Epithelial cell of prostate (primary cell): Measurements from ENCODE around the gene PDGFRA.
"Not testable (repeated sequence)": the region's sequence is repeated elsewhere in the genome, so short reads cannot be mapped to it uniquely, and the experiment has no call there.

Experiments
- DNase-seq: peaks from one replicate; pipeline ENCODE4 v3.0.0-alpha.2; 2011; ENCODE audit warnings: low read depth, low spot score
- H3K27ac ChIP-seq: fragments of 450-650 bp; 2 replicates; pipeline ENCODE4 v1.5.1; 2017; ENCODE audit warnings: mild to moderate bottlenecking

The PDGFRA gene

DNA sequence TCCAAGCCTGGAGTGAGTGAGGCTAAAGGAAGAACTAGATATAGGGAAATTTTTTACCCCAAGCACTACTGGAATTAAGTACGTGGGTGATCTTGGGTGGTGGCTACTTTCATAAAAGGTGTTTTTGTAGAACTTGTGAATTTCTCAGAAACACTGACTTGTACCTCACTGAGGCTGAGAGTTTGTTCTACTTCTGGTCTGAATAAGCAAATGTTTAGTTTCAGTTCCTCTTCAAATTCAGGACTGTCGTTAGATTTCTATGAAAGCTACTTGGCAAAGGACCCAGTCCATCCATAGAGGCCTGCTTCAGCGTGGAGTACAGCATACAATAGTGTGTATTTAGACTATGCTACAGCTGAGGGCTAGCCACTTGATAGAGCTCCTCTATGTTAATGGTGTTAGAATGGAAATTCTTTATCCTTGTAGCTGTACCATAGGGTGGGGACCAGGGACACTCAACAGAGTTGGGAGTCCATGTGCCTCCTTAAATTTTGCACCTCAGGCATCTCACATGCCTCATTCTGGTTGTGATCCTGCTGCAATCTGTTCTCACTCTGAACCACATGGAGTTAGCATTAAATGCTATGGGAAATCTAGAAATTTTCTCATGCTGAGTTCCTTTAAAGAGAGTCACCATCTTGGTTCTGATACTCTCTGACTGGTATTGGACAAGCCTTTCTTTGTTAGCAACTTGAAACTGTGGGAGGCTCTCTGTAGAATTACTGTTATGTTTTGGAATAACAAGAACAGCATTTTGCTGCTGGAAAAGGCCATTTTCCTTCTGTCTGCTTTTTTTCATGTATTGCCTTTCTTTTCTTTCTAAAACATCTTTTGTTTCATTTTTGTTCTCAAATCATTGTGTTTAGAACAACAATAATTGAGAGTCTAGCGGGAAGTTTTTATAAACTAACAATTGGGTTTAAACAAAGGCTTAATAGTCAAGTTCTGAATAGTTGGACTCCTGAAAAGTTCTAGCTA lies 86.8 kb downstream of the PDGFRA start:
- H3K27ac ChIP-seq: no peak overlapping the region
- DNase-seq: no peak

DNA sequence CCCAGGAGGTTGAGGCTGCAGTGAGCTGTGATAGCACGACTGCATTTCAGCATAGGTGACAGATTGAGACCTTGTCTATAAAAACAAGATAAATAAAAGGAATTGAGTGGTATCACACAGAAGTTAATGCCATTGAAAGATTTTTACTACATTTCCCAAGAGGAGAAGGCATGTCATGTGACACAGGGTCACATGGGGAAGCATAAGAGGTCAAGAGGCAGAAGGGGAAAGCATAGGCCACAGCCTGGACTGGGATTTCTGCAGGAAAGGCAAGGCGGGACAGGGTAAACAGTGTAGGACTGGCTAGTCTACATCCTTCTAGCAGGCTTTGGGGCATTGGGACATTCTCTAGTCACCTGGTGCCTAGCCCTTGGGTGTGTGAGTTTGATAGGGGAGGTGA lies 88.6 kb downstream of the PDGFRA start:
- no peak for DNase-seq
- H3K27ac ChIP-seq: no peak overlapping the region

GRCh38 chr4:54318904-54319303 lies 89.8 kb downstream of the PDGFRA start:
- no peak overlapping the region for H3K27ac ChIP-seq
- no peak for DNase-seq

GRCh38 chr4:54320826-54321685 lies 92.0 kb downstream of the PDGFRA start:
- no peak overlapping the region for H3K27ac ChIP-seq
- DNase-seq: no peak

- no peak overlapping the region for H3K27ac ChIP-seq
- no peak for DNase-seq
Observed at GRCh38 chr4:54322818-54323417, 93.8 kb downstream of the PDGFRA start.

DNA sequence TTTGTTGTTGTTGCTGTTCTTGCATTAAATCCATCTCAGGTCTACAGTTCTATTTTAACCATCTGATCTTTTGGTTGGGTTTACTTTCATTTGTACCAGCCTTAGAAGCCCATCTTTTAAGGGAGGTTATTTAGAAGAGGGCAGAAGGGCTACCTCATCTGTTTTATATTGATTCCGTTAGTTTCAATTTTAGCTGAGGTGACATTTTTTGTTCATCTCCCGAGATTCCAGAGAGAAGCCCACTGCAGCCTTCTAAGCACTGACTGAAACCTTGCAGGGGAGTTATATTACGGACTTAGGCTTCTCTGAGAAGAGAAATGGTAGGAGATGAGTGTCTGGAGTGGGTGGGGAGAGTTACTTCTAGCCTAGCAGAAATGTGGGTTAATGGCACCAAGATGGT lies 101.8 kb downstream of the PDGFRA start:
- DNase-seq: no peak
- H3K27ac ChIP-seq: no peak overlapping the region

DNA sequence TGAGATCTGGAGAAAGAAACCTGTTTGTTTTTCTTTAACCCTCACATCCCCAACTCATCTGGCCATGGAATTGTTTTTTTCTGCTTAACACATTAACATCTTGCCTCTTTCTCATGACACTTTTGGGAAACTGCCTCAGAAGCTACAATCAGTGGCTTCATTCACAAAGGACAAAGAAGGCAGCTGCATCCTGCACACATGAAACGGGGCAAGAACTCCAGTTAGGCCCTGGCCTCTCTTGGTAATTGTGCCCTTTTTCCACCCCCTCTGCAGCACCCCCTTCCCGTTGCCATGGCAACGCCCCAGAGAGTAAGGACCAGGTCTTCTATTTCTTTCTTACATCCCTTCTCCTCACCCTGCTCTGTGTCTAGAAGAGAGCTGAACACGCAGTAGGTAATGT lies 103.4 kb downstream of the PDGFRA start:
- DNase-seq: no peak
- no peak overlapping the region for H3K27ac ChIP-seq

GRCh38 chr4:54333657-54334056 lies 104.6 kb downstream of the PDGFRA start:
- no peak for DNase-seq
- no peak overlapping the region for H3K27ac ChIP-seq

- not testable (repeated sequence) for H3K27ac ChIP-seq, DNase-seq
Observed at GRCh38 chr4:54334769-54335168, 105.7 kb downstream of the PDGFRA start.

GRCh38 chr4:54337009-54337408 lies 107.9 kb downstream of the PDGFRA start:
- no peak for DNase-seq

GRCh38 chr4:54342067-54342466 lies 113.0 kb downstream of the PDGFRA start:
- H3K27ac ChIP-seq, DNase-seq: not testable (repeated sequence)

More at GRCh38 chr4:54337009-54337408, 107.9 kb downstream of the PDGFRA start:
- H3K27ac ChIP-seq: no peak overlapping the region
